ENCODE measurements around the gene CLDN1.

CLDN1 gene

DNA sequence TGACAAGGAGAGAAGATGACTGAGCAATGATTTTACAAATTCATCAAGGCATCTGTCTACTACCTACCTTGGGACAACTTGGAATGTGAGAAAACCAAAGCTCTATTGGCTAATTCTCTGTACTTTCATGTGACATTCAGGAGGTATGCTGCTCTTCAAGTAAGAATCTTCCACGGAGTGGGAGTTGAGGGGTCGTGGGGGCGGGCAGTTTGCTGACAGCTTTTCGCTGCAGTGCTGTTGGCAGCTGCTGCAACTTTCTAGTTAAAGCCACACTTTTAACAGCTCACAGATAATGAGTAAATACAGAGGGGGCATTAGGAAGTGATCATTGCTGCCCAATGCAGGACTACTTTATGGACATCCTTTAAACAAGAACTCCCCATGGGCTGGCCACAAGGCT, 22.3 kb downstream of the CLDN1 start:
- no peak for TF ChIP-seq CSDC2 (CRISPR knock-in tag; IDR thresholded peaks at IDR 0.05)
- no peak for TF ChIP-seq OSR1 (CRISPR knock-in tag; IDR thresholded peaks at IDR 0.05)
- TF ChIP-seq ZNF70 (CRISPR knock-in tag; IDR thresholded peaks at IDR 0.05): no peak
- no peak for TF ChIP-seq TOX (CRISPR knock-in tag; IDR thresholded peaks at IDR 0.05; ENCODE audit: borderline replicate concordance)
- TF ChIP-seq ZNF8 (CRISPR knock-in tag; IDR thresholded peaks at IDR 0.05): no peak
- no peak for TF ChIP-seq ZFP30 (CRISPR knock-in tag; IDR thresholded peaks at IDR 0.05)
- no peak for TF ChIP-seq ARNTL (CRISPR knock-in tag; IDR thresholded peaks at IDR 0.05; ENCODE audit: borderline replicate concordance, low read depth)
- TF ChIP-seq ISL1 (CRISPR knock-in tag; IDR thresholded peaks at IDR 0.05): no peak
- TF ChIP-seq ZNF565 (CRISPR knock-in tag; conservative IDR thresholded peaks at IDR 0.05; ENCODE audit: low read depth): no peak
- no peak for TF ChIP-seq GLIS3 (CRISPR knock-in tag; IDR thresholded peaks at IDR 0.05)
- no peak for ATAC-seq

DNA sequence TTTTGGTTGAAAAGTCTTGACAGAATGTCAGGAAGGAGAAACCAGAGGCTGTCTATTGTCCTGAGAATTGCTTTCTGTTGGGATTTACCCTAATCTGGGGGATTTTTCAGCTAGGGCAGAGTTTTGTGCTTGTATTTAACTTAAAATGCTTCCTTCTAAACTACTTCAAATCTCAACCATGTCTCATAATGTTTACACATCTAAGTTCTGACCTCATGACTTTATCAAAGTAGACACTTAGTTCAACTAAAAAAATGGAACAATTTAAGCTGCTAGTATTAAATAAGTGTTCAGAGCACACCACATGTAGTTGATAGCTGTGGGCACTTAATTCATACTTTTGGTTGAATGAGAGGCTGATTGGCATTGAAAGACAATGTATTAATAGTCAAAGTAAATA, 28.2 kb downstream of the CLDN1 start:
- TF ChIP-seq ZFP3 (CRISPR knock-in tag; IDR thresholded peaks at IDR 0.05) (no peak), ESRRG (CRISPR knock-in tag; IDR thresholded peaks at IDR 0.05) (no peak), ISL1 (CRISPR knock-in tag; IDR thresholded peaks at IDR 0.05) (no peak), ZNF70 (CRISPR knock-in tag; IDR thresholded peaks at IDR 0.05) (no peak)
- no peak for ATAC-seq

DNA sequence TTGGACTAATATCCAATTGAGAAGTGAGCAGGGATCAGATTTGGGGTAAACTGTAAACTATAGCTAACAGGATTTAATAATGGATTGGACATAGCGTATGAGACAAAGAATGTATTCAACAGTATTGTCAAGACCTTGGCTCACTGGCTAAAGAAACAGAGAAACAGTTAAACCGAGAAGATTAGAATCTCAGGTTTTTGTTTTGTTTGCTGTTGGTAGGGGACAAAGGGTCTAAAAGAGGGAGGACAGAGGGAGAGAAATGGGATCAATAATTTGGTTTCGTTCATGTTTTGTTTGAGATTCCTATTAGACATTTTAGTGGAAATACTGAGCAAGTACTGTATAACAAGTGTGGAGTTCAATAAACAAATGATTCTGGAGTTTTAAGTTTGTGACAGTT, 28.6 kb downstream of the CLDN1 start:
- no peak for ATAC-seq

DNA sequence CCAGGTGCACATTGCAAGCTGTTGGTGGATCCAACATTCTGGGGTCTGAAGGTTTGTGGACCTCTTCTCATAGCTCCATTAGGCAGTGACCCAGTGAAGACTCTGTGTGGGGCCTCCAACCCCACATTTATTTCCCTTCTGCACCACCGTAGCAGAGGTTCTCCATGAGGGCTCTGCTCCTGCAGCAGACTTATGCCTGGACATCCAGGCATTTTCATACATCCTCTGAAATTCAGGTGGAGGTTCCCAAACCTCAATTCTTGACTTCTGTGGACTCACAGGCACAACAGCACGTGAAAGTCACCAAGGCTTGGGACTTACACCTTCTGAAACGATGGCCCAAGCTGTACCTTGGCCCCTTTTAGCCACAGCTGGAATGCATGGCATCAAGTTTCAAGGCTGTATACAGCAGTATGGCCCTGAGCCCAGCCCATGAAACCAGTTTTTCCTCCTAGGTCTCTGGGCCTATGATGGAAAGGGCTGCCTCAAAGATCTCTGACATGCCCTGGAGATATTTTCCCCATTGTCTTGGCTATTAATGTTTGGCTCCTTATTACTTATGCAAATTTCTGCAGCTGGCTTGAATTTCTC, 30.2 kb downstream of the CLDN1 start:
- ATAC-seq: no peak
- TF ChIP-seq TOX (CRISPR knock-in tag; IDR thresholded peaks at IDR 0.05; ENCODE audit: borderline replicate concordance) (no peak), ZFP3 (CRISPR knock-in tag; IDR thresholded peaks at IDR 0.05) (no peak), ESRRG (CRISPR knock-in tag; IDR thresholded peaks at IDR 0.05) (no peak), PPARA (CRISPR knock-in tag; IDR thresholded peaks at IDR 0.05; ENCODE audit: borderline replicate concordance) (no peak), RARB (CRISPR knock-in tag; IDR thresholded peaks at IDR 0.05) (no peak), CSDC2 (CRISPR knock-in tag; IDR thresholded peaks at IDR 0.05) (no peak), SNAI2 (CRISPR knock-in tag; IDR thresholded peaks at IDR 0.05) (no peak), BACH2 (CRISPR knock-in tag; IDR thresholded peaks at IDR 0.05; ENCODE audit: borderline replicate concordance) (no peak)
- TF ChIP-seq, protein P1, sequence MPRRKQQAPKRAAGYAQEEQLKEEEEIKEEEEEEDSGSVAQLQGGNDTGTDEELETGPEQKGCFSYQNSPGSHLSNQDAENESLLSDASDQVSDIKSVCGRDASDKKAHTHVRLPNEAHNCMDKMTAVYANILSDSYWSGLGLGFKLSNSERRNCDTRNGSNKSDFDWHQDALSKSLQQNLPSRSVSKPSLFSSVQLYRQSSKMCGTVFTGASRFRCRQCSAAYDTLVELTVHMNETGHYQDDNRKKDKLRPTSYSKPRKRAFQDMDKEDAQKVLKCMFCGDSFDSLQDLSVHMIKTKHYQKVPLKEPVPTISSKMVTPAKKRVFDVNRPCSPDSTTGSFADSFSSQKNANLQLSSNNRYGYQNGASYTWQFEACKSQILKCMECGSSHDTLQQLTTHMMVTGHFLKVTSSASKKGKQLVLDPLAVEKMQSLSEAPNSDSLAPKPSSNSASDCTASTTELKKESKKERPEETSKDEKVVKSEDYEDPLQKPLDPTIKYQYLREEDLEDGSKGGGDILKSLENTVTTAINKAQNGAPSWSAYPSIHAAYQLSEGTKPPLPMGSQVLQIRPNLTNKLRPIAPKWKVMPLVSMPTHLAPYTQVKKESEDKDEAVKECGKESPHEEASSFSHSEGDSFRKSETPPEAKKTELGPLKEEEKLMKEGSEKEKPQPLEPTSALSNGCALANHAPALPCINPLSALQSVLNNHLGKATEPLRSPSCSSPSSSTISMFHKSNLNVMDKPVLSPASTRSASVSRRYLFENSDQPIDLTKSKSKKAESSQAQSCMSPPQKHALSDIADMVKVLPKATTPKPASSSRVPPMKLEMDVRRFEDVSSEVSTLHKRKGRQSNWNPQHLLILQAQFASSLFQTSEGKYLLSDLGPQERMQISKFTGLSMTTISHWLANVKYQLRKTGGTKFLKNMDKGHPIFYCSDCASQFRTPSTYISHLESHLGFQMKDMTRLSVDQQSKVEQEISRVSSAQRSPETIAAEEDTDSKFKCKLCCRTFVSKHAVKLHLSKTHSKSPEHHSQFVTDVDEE (CRISPR knock-in tag; IDR thresholded peaks at IDR 0.05): no peak
- TF ChIP-seq, protein P2, sequence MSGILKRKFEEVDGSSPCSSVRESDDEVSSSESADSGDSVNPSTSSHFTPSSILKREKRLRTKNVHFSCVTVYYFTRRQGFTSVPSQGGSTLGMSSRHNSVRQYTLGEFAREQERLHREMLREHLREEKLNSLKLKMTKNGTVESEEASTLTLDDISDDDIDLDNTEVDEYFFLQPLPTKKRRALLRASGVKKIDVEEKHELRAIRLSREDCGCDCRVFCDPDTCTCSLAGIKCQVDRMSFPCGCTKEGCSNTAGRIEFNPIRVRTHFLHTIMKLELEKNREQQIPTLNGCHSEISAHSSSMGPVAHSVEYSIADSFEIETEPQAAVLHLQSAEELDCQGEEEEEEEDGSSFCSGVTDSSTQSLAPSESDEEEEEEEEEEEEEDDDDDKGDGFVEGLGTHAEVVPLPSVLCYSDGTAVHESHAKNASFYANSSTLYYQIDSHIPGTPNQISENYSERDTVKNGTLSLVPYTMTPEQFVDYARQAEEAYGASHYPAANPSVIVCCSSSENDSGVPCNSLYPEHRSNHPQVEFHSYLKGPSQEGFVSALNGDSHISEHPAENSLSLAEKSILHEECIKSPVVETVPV (CRISPR knock-in tag; IDR thresholded peaks at IDR 0.05): no peak

More for the DNA sequence above, 28.6 kb downstream of the CLDN1 start:
- TF ChIP-seq TCF4 (CRISPR knock-in tag; IDR thresholded peaks at IDR 0.05; ENCODE audit: borderline replicate concordance) (no peak), OSR1 (CRISPR knock-in tag; IDR thresholded peaks at IDR 0.05) (no peak), ZFP3 (CRISPR knock-in tag; IDR thresholded peaks at IDR 0.05) (no peak), ISL1 (CRISPR knock-in tag; IDR thresholded peaks at IDR 0.05) (no peak)
- TF ChIP-seq, protein P3, sequence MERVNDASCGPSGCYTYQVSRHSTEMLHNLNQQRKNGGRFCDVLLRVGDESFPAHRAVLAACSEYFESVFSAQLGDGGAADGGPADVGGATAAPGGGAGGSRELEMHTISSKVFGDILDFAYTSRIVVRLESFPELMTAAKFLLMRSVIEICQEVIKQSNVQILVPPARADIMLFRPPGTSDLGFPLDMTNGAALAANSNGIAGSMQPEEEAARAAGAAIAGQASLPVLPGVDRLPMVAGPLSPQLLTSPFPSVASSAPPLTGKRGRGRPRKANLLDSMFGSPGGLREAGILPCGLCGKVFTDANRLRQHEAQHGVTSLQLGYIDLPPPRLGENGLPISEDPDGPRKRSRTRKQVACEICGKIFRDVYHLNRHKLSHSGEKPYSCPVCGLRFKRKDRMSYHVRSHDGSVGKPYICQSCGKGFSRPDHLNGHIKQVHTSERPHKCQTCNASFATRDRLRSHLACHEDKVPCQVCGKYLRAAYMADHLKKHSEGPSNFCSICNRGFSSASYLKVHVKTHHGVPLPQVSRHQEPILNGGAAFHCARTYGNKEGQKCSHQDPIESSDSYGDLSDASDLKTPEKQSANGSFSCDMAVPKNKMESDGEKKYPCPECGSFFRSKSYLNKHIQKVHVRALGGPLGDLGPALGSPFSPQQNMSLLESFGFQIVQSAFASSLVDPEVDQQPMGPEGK (CRISPR knock-in tag; IDR thresholded peaks at IDR 0.05; ENCODE audit: borderline replicate concordance): no peak
- TF ChIP-seq, protein P4, sequence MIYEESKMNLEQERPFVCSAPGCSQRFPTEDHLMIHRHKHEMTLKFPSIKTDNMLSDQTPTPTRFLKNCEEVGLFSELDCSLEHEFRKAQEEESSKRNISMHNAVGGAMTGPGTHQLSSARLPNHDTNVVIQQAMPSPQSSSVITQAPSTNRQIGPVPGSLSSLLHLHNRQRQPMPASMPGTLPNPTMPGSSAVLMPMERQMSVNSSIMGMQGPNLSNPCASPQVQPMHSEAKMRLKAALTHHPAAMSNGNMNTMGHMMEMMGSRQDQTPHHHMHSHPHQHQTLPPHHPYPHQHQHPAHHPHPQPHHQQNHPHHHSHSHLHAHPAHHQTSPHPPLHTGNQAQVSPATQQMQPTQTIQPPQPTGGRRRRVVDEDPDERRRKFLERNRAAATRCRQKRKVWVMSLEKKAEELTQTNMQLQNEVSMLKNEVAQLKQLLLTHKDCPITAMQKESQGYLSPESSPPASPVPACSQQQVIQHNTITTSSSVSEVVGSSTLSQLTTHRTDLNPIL (CRISPR knock-in tag; IDR thresholded peaks at IDR 0.05; ENCODE audit: low read depth): no peak
- TF ChIP-seq, protein P5, sequence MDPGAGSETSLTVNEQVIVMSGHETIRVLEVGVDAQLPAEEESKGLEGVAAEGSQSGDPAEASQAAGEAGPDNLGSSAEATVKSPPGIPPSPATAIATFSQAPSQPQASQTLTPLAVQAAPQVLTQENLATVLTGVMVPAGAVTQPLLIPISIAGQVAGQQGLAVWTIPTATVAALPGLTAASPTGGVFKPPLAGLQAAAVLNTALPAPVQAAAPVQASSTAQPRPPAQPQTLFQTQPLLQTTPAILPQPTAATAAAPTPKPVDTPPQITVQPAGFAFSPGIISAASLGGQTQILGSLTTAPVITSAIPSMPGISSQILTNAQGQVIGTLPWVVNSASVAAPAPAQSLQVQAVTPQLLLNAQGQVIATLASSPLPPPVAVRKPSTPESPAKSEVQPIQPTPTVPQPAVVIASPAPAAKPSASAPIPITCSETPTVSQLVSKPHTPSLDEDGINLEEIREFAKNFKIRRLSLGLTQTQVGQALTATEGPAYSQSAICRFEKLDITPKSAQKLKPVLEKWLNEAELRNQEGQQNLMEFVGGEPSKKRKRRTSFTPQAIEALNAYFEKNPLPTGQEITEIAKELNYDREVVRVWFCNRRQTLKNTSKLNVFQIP (CRISPR knock-in tag; IDR thresholded peaks at IDR 0.05; ENCODE audit: borderline replicate concordance, low read depth): no peak
- TF ChIP-seq, protein P1 (CRISPR knock-in tag; IDR thresholded peaks at IDR 0.05): no peak
